Frontal cortex (tissue), 4 donors: Measurements from ENCODE around the gene KISS1. TPM values are rescaled to one million over a fixed set of nuclear protein-coding genes. Genes with fewer than 3 reads are reported as not detected.

ENCODE experiments used
- DNase-seq, 2 donors: peaks; one replicate each; pipeline ENCODE4 v3.0.0; 2012; ENCODE audit warnings: low spot score in 2 of 2
- FAIRE-seq: peaks from 2 replicates; lab custom pipeline; 2012; peaks lifted over from hg19 to GRCh38; lab: Jason Lieb, UNC
- total RNA-seq: library from RNA; depleted of rRNA; stranded (reverse); fragments of >200 nt; gene quantifications from one replicate; pipeline ENCODE4 v1.2.3, GENCODE V29; 2014
- donor health status: control.
- donor health status: control.
- donor health status: control.

Gene KISS1
- total RNA-seq, 1 donor from 2014 or later: not detected

DNA sequence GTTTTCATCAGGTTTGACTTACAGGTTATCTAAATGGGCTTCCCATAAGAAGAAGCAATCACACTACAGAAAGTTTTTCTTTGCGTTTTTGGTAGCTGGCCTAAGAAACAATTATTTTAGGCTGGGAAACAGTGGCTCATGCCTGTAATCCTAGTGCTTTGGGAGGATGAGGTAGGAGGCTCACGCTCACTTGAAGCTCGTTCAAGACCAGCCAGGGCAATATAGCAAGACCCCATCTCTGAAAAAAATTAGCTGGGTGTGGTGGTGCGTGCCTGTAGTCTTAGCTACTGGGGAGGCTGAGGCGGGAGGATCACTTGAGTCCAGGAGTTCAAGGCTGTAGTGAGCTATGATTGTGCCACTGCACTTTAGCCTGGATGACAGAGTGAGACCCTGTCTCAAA lies 28.6 kb downstream of the KISS1 start:
- FAIRE-seq (no peak), DNase-seq (no peak)

- no peak for FAIRE-seq
Measured at GRCh38 chr1:204166219-204166618, 30.1 kb downstream of the KISS1 start, which contains the start of gene REN. Gene REN (minus strand): TSS chr1:204166337. CDS start chr1:204166293, 44 bp downstream.

GRCh38 chr1:204162494-204163074 lies 33.7 kb downstream of the KISS1 start:
- DNase-seq (peak; percentile 58 to 81), FAIRE-seq (no peak)

More at GRCh38 chr1:204166219-204166618, 30.1 kb downstream of the KISS1 start, which contains the start of gene REN:
- no peak for DNase-seq

GRCh38 chr1:204161609-204162493 lies 34.4 kb downstream of the KISS1 start:
- no peak for DNase-seq
- no peak for FAIRE-seq

DNA sequence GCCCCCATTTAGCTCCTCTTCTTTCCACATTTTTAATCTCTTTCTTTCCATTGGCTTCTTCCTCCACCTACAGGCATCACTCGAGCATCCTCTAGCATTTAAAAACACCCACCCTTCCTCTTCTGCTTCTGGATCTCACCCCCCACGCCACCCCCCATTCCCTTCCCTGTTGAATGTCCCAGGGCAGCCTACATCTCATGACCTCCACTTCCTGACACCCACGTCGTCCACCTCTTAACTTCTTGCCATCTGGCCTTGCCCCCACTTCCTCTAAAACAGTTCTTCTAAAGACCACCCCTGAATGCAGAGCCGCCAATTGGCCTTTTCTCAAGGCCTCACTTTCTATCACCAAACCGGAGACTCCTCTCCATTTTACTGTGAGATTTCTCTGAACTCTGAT lies 38.3 kb downstream of the KISS1 start:
- DNase-seq (no peak), FAIRE-seq (no peak)

DNA sequence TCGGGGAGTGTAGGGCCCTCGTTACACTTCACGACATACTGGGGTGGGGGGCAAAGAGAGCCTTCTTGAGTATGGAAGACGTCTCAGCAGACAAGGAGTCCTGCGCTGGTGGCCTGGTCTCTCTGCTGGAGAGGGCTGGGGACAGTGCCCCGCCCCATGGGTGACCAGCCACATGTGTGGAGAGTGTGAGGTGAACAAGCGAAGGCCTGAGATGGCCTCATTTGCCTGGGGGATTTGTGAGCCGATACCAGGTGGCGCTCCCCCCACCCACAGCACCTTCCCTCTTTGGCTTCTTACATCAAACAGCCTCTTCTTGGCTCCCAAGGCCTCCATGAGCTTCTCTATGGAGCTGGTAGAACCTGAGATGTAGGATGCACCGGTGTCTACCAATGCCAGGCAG lies 40.4 kb downstream of the KISS1 start:
- FAIRE-seq (no peak), DNase-seq (no peak)

GRCh38 chr1:204154568-204155255 lies 41.6 kb downstream of the KISS1 start:
- no peak for FAIRE-seq

DNA sequence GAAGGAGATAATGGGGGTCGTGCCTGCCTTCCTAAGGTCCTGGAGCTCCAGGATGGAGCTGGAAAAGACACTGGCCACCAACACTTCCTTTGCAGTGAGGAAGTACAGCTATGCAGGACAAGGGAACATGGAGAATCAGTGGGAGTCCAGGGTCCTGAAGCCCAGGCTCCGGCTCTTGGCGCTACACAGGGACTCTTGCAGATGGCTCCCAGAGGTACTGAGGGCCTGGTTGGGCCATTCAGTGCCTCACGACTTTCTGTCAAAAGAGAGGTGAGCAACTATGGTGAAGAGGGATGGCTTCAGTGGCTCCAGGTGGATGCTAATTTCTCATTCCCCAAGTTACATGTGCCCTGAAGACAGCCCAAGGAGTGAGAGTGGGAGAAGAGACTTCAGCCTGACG lies 42.6 kb downstream of the KISS1 start:
- DNase-seq (no peak), FAIRE-seq (no peak)

More at GRCh38 chr1:204154568-204155255, 41.6 kb downstream of the KISS1 start:
- no peak for DNase-seq

GRCh38 chr1:204152310-204153044 lies 43.8 kb downstream of the KISS1 start:
- FAIRE-seq (no peak), DNase-seq (no peak)

DNA sequence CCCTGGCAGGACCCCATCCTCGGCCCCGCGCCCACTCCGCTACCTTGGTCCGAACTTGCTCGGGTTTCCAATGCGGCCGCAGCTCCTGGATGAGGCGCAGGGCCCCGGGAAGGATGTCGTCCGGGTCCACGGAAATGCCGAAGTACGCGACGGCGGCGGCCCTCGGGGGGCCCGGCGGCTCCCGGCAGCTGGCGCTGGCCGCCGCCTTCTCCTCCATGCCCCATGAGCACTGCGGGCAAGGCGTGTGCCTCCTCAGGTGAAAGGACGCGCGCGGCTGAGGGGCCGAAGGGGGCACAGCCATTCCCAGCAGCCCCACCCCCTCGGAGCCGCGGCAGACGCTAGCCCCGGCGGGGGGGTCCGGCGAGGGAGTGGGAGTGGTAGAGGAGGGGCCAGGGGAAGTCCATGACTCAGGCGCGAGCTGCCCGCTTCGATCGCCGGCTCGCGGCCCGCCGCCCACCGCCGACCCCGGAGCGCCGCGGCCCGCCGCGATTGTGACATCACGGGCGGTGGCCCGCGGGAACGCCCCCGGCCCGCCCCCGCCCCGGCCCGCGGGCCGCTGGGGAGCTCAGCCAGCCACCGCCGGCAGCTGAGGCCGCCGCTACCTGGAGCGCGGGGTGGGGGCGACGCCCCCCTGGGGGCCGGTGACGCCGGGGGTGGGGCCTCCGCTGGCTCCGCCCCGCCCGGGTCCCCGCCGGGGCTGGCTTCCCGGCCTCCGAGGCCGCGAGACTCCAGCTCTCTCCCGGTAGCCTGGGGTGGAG lies 44.6 kb downstream of the KISS1 start, which contains the start of gene ETNK2:
Gene ETNK2, minus strand, starts transcription at position 493 of the 758 bp plus-strand sequence. Its CDS starts 192 bp downstream, at position 301.
- DNase-seq (peak; percentile 71 to 92), FAIRE-seq (no peak)

DNA sequence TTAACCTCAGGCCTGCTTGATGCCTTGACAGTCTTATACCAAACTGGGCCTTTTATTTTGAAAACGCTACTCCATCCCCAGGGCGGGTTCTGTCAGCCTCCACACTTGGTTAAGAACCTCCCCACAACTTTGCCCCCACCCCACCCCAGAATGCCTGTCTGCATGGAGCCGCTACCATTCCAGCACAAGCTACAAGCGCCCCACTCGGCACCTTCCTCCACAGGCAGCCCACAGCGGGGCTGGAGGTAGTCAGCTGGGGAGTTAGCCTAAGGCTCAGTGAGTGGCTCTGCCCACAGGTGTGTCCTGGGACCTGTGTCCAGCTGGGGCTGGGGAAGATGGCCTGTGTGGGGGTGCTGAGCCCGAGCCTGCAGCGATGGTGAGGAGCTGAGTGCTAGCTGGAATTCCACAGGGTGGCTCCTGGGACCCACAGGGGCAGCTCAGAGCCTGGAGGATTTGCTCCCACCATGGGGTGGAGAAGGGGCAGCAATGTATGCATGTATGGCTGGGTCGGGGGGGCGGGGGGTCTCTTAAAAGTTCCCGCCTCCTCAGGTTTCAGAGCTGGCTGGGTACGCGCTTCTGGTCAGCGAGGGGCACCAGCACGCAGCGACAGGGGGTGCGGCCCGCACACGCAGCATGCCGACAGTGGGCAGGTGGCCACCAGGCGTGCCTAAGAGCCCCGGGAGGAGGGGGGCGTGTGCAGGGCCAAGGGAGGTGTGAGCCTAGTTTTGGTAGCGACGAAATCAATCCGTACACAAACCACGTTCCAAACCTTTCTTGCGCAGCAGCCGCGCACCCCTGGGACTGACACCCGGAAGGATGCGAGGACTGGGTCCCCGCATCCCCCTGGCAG lies 45.4 kb downstream of the KISS1 start:
- FAIRE-seq: no peak
- DNase-seq: no peak

GRCh38 chr1:204149635-204150565 lies 46.4 kb downstream of the KISS1 start:
- FAIRE-seq: no peak
- DNase-seq: no peak

DNA sequence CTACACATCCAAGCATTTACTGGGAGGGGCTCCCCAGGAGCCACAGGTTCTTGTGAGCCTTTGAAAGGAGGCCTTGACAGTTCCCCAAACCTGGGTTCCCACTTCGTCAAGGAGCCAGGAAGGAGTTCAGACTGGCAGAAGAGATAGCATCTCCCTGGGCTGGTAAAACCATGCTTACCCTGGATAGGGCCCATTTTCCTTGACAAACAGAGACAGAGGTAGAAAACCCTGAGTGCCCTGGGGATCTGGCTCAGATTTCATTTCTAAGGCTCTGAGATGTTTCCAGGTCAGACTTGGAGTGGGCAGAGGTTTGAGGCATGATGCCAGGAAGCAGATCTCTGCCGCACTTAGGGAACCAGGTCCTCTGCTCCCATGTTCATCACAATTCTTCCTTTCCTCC lies 47.2 kb downstream of the KISS1 start:
- FAIRE-seq (no peak), DNase-seq (no peak)

DNA sequence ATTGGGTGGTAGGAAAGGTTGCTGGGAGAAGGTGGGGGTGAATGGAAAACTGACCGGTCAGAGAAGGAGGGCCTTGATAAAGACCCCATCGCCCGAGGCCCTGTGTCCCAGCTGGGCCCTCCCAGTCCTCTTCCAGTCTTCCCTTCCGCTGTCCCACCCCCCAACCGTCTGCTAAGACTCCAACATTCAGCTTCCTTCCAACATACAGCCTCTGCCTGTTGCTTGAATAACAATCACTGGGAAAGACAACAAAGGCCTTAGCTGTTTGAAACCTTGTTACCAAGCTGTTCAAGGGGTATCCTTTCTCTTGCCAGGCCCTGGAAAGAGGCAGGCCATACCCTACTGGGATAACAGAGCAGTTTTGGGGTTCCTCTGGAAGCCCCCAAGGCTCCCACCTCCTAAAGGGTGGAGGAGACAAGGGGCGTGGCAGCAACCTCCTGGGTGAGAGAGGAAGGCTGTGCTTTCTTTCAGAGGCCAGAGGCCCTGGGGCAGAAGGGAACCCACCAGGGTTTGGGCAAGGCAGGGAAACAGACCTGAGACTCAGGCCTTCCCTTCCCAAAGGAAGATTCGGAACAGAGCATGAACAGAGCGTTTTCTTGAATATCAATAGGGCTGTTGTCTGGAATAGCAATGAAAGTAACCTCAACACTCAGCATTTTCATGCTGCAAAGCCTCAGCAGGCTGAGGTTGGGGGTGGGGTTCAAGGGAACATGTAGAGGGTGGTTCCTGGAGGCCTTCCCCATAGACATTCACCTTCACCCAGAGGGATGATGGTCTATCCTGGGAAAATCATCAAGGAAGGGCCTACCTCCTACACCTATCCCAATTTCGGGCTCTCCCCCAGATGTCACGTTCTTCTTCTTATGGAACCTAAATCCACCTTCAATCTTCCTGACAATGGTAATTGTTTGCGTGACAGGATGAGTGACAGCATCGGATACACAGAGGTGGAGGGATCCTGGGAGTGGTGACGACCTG lies 48.6 kb downstream of the KISS1 start:
- FAIRE-seq (no peak), DNase-seq (no peak)

DNA sequence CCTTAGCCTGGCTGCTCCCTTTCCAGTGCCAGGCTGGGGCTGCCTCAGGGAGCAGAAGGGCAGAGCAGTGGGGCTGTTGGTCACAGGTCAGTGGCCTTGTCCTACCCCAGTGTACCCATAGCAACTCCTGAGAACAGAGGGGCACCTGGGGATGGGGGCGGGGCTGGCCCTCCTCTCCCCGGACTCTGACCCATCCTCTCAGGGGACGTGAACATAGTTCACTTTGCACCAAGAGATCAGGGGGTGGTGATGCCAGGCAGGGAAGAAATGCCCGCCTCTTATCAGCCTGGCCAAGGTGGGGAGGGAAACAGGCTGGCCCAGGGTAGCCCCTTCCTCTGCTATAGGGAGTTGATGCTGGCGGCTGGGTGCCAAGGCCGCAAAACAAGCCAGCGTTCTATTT lies 49.3 kb downstream of the KISS1 start:
- DNase-seq: no peak
- no peak for FAIRE-seq

DNA sequence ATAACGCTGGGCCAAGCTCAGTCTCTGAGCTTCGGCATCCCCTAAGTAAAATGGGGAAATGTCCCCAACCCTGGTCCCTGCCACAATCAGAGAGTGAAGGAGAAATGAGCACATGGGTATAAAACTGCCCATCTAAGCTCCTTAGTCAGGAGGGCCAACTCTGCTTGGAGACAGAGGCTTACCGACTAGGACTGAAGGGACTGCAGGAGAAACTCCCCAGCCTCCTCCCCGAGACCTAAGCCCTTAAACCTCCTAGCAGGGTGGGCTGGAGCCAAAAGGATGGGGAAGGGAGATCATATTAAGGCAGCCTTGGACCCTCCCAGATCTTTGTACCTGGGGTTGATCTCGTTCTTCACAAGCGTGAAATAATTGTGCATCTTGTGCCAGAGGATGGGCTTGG lies 50.0 kb downstream of the KISS1 start:
- FAIRE-seq (no peak), DNase-seq (no peak)
